ENCODE measurements around the gene IMMP2L. TPM values are rescaled to one million over a fixed set of nuclear protein-coding genes. Genes with fewer than 3 reads are reported as not detected.

Gene IMMP2L
- polyA plus RNA-seq, 1 of the 3 experiments (the other 2 are of a cell fraction): 10.7 TPM

- Histone ChIP-seq H3K27me3 (ENCODE audit: insufficient read depth) (no peaks in the 10 kb centered on the region), H3K4me3 (ENCODE audit: low read depth in 2 of 2, low read length in 1 of 2) (no peak overlapping the region), H3K9me2 (no peaks in the 10 kb centered on the region), H4K20me1 (ENCODE audit: insufficient read depth) (no peaks in the 10 kb centered on the region), H3K4me1 (ENCODE audit: control insufficient read depth in 1 of 2, insufficient read depth in 2 of 2, low read depth in 1 of 2, low read length in 1 of 2) (peaks cover 0 to 7% of the 10 kb centered on the region in 2 experiments; a peak in 2 of 4 replicates), H3K4me2 (no peak overlapping the region; the same call in 1 of the 2 replicates), H3K79me2 (ENCODE audit: insufficient read depth) (no peaks in the 10 kb centered on the region), H3K36me3 (replicated peaks in 1 of 2; ENCODE audit: control insufficient read depth in 1 of 2, insufficient read depth in 2 of 2, low read length in 1 of 2) (no peaks in the 10 kb centered on the region), H3K9me3 (no peaks in the 10 kb centered on the region), H3K27ac (ENCODE audit: low read depth in 2 of 2, low read length in 1 of 2) (no peak overlapping the region), H3F3A (replicated peaks; ENCODE audit: insufficient read depth) (peaks cover 14% of the 10 kb centered on the region), H2AFZ (ENCODE audit: low read depth) (no peak overlapping the region), H3K9ac (no peak overlapping the region)
- POLR2A ChIA-PET: no interaction called here
- DNase-seq: no peak
- TF ChIP-seq CHD2 (IDR thresholded peaks at IDR 0.05; ENCODE audit: low read length, partially characterized antibody): no peak
- TF ChIP-seq FOSL2 (IDR thresholded peaks at IDR 0.05; ENCODE audit: borderline replicate concordance, low read depth): 0 out of 2 replicates have a peak, but pooled peaks have one; percentile 12
- 52% methylated on average over 4 of the region's 4 CpGs for WGBS (ENCODE audit: low lambda C conversion rate)
- CTCF ChIA-PET: interaction anchor here (0.7 kb wide), 1 partner anchor 54 kb away, joined by 3 read pairs; no protein-coding TSS in a partner anchor
These were observed 709.9 kb downstream of the IMMP2L start for GRCh38 chr7:110852156-110852940.

- no peaks in the 10 kb centered on the region for H3K27me3 ChIP-seq (ENCODE audit: insufficient read depth)
- H3K4me1 ChIP-seq (ENCODE audit: control insufficient read depth in 1 of 2, insufficient read depth in 2 of 2, low read depth in 1 of 2, low read length in 1 of 2): peaks cover 0 to 7% of the 10 kb centered on the region in 2 experiments; a peak in 2 of 4 replicates
- no peaks in the 10 kb centered on the region for H3K36me3 ChIP-seq (replicated peaks in 1 of 2; ENCODE audit: control insufficient read depth in 1 of 2, insufficient read depth in 2 of 2, low read length in 1 of 2)
- WGBS (ENCODE audit: low lambda C conversion rate): 69% methylated on average over 3 of the region's 3 CpGs
- TF ChIP-seq RXRA (IDR thresholded peaks at IDR 0.05; ENCODE audit: borderline replicate concordance, low read depth): no peak
- no peak for TF ChIP-seq FOXM1 (IDR thresholded peaks at IDR 0.05; ENCODE audit: low read depth)
- no peak for TF ChIP-seq SMC3 (IDR thresholded peaks at IDR 0.05; ENCODE audit: low read depth, low read length)
- H3K4me3 ChIP-seq (ENCODE audit: low read depth in 2 of 2, low read length in 1 of 2): no peak overlapping the region
- H2AFZ ChIP-seq (ENCODE audit: low read depth): no peak overlapping the region
- H4K20me1 ChIP-seq (ENCODE audit: insufficient read depth): no peaks in the 10 kb centered on the region
- H3F3A ChIP-seq (replicated peaks; ENCODE audit: insufficient read depth): peaks cover 12% of the 10 kb centered on the region
- H3K27ac ChIP-seq (ENCODE audit: low read depth in 2 of 2, low read length in 1 of 2): no peak overlapping the region
- no peaks in the 10 kb centered on the region for H3K9me2 ChIP-seq
- DNase-seq: no peak
- no peaks in the 10 kb centered on the region for H3K9me3 ChIP-seq
- H3K9ac ChIP-seq: no peak overlapping the region
- H3K79me2 ChIP-seq (ENCODE audit: insufficient read depth): no peaks in the 10 kb centered on the region
- no peak overlapping the region for H3K4me2 ChIP-seq
- POLR2A ChIA-PET: no interaction called here
- CTCF ChIA-PET: no interaction called here
These were observed 712.1 kb downstream of the IMMP2L start for GRCh38 chr7:110850224-110850623.

GRCh38 chr7:110842796-110843195 lies 719.5 kb downstream of the IMMP2L start:
- Histone ChIP-seq H3K27me3 (ENCODE audit: insufficient read depth) (no peaks in the 10 kb centered on the region), H3K79me2 (ENCODE audit: insufficient read depth) (no peaks in the 10 kb centered on the region), H3K36me3 (replicated peaks in 1 of 2; ENCODE audit: control insufficient read depth in 1 of 2, insufficient read depth in 2 of 2, low read length in 1 of 2) (no peaks in the 10 kb centered on the region), H3K9me3 (no peaks in the 10 kb centered on the region), H3K9me2 (no peaks in the 10 kb centered on the region), H3K4me1 (ENCODE audit: control insufficient read depth in 1 of 2, insufficient read depth in 2 of 2, low read depth in 1 of 2, low read length in 1 of 2) (peaks cover 0 to 28% of the 10 kb centered on the region in 2 experiments; a peak in 2 of 4 replicates), H2AFZ (ENCODE audit: low read depth) (no peak overlapping the region), H3K4me3 (ENCODE audit: low read depth in 2 of 2, low read length in 1 of 2) (no peak overlapping the region), H3K9ac (no peak overlapping the region), H3K27ac (ENCODE audit: low read depth in 2 of 2, low read length in 1 of 2) (peak overlapping the region in 1 of 2 experiments; percentile 95; a peak in 2 of 4 replicates), H3K4me2 (no peak overlapping the region), H3F3A (replicated peaks; ENCODE audit: insufficient read depth) (no peaks in the 10 kb centered on the region), H4K20me1 (ENCODE audit: insufficient read depth) (no peaks in the 10 kb centered on the region)
- ChIA-PET CTCF (interaction anchor here (0.6 to 1.7 kb wide), 4 partner anchors 14 to 112 kb away, joined by 3 to 6 read pairs (median 4); no protein-coding TSS in a partner anchor), POLR2A (no interaction called here)
- DNase-seq: no peak
- no peak for TF ChIP-seq ZBTB33 (IDR thresholded peaks at IDR 0.05; ENCODE audit: borderline replicate concordance, low read depth)
- TF ChIP-seq GATA2 (CRISPR knock-in tag; IDR thresholded peaks at IDR 0.05): peak; percentile 66; the same call in 1 of the 2 replicates
- peak in 1 of 2 experiments; percentile 71; a peak in 1 of 4 replicates for TF ChIP-seq EP300 (IDR thresholded peaks at IDR 0.05; ENCODE audit: borderline replicate concordance in 1 of 2, low read depth in 1 of 2, low read length in 1 of 2)
- TF ChIP-seq TEAD4 (IDR thresholded peaks at IDR 0.05; ENCODE audit: borderline replicate concordance, insufficient read depth): peak; percentile 43; the same call in 1 of the 2 replicates
- 17% methylated on average over 4 of the region's 4 CpGs for WGBS (ENCODE audit: low lambda C conversion rate)

Measured in SK-N-SH (cell line).